Stimulated activated CD4-positive, alpha-beta T cell treated with anti-CD3 and anti-CD28 coated beads, Interleukin-12 subunit alpha, Interleukin-12 subunit beta, amount 100 ng/mL, for 24 hours (primary cell): Measurements from ENCODE around the gene GET3.
"Not testable (repeated sequence)": the region's sequence is repeated elsewhere in the genome, so short reads cannot be mapped to it uniquely, and the experiment has no call there.

Experiments used
- DNase-seq, 2 experiments: peaks; one replicate each; pipeline ENCODE4 v3.0.0-alpha.2; 2020; ENCODE audit warnings: low read depth in 2 of 2

Gene GET3

DNA sequence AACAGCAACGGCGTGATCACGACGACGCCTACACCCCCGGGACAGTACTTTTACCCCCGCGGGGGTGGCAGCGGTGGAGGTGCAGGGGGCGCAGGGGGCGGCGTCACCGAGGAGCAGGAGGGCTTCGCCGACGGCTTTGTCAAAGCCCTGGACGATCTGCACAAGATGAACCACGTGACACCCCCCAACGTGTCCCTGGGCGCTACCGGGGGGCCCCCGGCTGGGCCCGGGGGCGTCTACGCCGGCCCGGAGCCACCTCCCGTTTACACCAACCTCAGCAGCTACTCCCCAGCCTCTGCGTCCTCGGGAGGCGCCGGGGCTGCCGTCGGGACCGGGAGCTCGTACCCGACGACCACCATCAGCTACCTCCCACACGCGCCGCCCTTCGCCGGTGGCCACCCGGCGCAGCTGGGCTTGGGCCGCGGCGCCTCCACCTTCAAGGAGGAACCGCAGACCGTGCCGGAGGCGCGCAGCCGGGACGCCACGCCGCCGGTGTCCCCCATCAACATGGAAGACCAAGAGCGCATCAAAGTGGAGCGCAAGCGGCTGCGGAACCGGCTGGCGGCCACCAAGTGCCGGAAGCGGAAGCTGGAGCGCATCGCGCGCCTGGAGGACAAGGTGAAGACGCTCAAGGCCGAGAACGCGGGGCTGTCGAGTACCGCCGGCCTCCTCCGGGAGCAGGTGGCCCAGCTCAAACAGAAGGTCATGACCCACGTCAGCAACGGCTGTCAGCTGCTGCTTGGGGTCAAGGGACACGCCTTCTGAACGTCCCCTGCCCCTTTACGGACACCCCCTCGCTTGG lies 55.0 kb downstream of the GET3 start:
- DNase-seq, result peak; percentile 57 to 65

DNA sequence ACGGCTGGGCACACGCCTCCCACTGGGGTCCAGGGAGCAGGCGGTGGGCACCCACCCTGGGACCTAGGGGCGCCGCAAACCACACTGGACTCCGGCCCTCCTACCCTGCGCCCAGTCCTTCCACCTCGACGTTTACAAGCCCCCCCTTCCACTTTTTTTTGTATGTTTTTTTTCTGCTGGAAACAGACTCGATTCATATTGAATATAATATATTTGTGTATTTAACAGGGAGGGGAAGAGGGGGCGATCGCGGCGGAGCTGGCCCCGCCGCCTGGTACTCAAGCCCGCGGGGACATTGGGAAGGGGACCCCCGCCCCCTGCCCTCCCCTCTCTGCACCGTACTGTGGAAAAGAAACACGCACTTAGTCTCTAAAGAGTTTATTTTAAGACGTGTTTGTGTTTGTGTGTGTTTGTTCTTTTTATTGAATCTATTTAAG lies 55.6 kb downstream of the GET3 start:
- DNase-seq, result no peak

DNA sequence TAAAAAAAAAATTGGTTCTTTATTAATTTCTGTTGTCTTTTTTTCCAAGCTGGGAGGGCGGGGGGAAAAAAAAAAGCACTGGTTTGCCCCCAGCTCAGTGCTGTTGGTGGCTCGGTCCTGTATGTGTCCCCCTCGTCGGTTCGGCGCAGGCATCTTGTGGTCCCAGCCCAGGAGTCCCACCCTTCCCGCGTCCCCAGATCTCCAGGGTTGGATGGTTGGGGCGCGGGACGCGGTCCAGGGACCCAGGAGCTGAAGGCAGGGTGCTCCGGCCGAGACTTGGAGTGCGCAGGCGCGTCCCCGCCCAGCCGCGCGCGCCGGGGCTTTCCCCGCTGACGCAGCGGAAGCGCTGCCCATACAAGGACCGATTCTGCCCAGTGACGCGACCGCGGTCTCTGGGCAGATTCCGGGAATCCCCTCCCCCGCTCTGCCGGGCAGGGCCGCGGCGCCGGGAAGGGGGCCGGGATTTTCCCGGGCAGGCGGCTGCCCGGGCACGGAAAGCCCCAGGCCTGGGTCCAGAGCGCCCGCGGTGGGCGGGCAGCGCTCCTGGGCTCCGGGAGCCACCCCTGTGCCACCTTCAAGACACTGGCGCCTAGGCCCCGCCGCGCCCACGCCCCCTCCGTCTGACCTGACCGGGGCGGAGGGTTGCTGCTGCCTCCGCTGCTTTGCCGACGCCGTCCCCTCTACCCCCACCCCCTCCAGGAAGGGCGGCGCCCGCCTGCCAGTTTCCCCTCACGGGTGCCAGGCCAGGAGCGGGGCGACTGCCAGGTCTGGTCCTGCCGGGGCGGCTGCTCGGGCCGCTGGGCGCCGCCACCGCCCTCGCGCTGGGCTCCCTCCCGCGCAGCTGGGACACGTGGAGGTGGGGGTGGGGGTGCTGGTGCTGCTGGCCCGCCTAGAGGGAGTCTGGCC lies 56.2 kb downstream of the GET3 start:
- DNase-seq, result peak; percentile 89

DNA sequence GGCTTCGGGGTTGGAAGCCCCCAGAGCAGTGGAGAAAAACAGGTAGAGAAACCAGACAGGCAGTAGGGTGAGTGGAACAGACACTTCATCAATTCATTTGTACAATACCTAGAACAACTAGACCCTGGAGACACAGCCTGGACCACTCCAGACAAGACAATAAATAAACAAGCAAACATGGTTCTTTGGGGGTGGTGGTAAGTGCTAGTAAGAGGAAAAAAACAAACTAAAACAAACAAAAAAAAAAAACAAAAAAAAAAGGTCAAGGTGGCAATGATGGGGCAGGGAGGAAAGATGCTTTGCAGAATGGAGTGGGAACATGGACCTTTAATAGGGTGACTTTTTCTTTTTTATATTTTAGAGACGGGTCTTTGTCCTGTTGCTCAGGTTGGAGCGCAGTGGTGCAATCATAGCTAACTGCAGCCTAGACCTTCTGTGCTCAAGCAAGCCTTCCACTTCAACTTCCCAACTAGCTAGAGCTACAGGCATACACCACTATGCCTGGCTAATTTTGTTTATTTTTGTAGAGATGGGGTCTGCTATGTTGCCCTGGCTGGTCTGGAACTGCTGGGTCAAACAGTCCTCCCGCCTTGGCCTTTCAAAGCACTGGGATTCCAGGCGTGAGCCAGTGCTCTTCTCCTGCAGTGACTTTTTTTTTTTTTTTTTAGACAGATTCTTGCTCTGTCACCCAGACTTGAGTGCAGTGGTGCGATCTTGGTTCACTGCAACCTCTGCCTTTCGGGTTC lies 57.1 kb downstream of the GET3 start:
- DNase-seq, result no peak

GRCh38 chr19:12794971-12795381 lies 57.7 kb downstream of the GET3 start:
- no peak for DNase-seq

GRCh38 chr19:12796146-12797071 lies 59.1 kb downstream of the GET3 start:
- peak; percentile 60 to 69 for DNase-seq

DNA sequence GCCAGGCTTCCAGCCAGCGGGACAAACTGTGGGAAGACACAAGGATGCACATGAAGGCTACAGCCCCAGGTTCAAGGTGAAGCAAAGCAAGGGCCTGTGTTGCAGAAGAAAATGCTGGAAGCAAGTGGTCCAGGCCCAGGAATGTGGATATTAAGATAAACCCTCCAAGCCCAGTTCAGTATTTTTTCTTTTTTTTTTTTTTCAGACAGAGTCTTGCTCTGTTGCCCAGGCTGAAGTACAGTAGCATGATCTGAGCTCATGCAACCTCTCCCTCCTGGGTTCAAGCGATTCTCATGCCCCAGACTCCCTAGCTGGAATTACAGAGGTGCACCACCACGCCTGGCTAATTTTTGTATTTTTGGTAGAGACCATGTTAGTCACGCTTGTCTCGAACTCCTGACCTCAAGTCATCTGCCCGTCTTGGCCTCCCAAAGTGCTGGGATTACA lies 59.9 kb downstream of the GET3 start:
- DNase-seq, result no peak

- not testable (repeated sequence) for DNase-seq
Observed at GRCh38 chr19:12797607-12798006, 60.3 kb downstream of the GET3 start.
